ENCODE measurements around the gene ZNF280B. TPM values are rescaled to one million over a fixed set of nuclear protein-coding genes. Genes with fewer than 3 reads are reported as not detected.

ZNF280B gene
- total RNA-seq, 1 donor, result 1.1 TPM

DNA sequence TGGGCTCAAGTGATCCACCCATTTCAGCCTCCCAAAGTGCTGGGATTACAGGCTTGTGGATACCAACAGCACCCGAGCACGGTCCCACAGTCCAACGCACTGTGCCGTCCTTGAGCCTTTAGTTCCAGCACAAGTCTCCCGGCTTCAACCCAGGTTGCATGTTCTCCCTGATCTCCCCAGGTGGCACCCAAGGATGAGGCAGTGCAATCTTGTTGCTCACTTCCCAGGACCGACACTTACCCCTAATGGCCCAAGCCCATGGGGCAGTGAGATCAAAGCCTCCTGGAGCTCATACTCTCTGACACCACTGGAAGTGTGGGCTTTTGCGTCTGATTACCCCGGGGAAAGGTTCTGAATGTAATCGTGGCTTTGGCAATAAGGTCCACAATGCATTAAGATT, 47.1 kb upstream of the ZNF280B start:
- Histone ChIP-seq H3K36me3 (ENCODE audit: insufficient read depth, low read length) (no peaks in the 10 kb centered on the region), H3K4me3 (ENCODE audit: insufficient read depth, low read length) (no peak overlapping the region), H3K27me3 (ENCODE audit: insufficient read depth, low read length) (no peaks in the 10 kb centered on the region), H2AFZ (ENCODE audit: low read length) (no peak overlapping the region), H3K4me1 (ENCODE audit: insufficient read depth, low read length) (no peaks in the 10 kb centered on the region), H4K20me1 (ENCODE audit: insufficient read depth, low read length) (no peaks in the 10 kb centered on the region), H3K9me3 (ENCODE audit: low read depth, low read length) (no peaks in the 10 kb centered on the region), H3K27ac (ENCODE audit: low read depth, low read length) (no peak overlapping the region), H3K4me2 (ENCODE audit: insufficient read depth, low read length) (no peak overlapping the region), H3K79me2 (ENCODE audit: insufficient read depth, low read length) (no peaks in the 10 kb centered on the region)
- peak; percentile 58 for DNase-seq (ENCODE audit: insufficient read length, low spot score, missing footprints)
- TF ChIP-seq, protein P1, sequence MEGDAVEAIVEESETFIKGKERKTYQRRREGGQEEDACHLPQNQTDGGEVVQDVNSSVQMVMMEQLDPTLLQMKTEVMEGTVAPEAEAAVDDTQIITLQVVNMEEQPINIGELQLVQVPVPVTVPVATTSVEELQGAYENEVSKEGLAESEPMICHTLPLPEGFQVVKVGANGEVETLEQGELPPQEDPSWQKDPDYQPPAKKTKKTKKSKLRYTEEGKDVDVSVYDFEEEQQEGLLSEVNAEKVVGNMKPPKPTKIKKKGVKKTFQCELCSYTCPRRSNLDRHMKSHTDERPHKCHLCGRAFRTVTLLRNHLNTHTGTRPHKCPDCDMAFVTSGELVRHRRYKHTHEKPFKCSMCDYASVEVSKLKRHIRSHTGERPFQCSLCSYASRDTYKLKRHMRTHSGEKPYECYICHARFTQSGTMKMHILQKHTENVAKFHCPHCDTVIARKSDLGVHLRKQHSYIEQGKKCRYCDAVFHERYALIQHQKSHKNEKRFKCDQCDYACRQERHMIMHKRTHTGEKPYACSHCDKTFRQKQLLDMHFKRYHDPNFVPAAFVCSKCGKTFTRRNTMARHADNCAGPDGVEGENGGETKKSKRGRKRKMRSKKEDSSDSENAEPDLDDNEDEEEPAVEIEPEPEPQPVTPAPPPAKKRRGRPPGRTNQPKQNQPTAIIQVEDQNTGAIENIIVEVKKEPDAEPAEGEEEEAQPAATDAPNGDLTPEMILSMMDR (IDR thresholded peaks at IDR 0.05; ENCODE audit: extremely low read depth, low read depth, low read length), result no peak

DNA sequence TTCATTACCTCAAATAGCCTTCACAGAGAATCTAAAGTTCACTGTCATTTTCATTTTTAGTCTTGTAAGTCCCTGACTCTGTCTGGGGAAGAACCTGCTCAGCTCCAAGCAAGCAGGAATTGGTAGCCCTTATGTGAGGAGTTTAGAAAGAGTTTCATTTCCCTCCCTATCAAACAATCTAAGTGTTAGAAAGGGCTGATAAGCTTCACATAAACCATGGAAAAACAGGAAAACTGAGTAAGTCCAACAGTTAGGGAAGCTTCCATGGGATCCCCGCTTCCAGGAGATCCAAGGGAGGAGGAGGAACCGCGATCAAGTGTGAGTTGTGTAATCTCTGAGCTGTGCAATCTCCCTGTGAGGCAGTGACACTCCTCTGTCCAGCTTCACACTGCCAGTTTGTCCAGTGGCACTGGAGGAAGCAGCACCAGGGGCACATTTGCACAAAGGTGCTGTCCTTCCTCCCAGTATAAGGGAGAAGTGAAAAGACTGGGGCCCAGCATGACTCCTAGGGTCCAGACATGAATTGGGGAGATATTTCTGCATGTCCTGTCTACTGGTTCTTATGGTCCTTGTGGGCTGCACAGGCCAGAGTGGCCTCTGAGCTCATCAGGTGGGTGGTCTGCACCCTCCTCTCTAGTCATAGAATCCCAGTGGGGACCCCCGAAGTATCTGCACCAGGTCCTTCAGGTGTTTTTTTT, 46.2 kb upstream of the ZNF280B start:
- DNase-seq (ENCODE audit: insufficient read length, low spot score, missing footprints), result peak; percentile 73
- Histone ChIP-seq H3K79me2 (ENCODE audit: insufficient read depth, low read length) (no peaks in the 10 kb centered on the region), H3K27ac (ENCODE audit: low read depth, low read length) (no peak overlapping the region), H3K4me2 (ENCODE audit: insufficient read depth, low read length) (no peak overlapping the region), H2AFZ (ENCODE audit: low read length) (no peak overlapping the region), H3K9me3 (ENCODE audit: low read depth, low read length) (no peaks in the 10 kb centered on the region), H3K4me3 (ENCODE audit: insufficient read depth, low read length) (no peak overlapping the region), H3K4me1 (ENCODE audit: insufficient read depth, low read length) (no peaks in the 10 kb centered on the region), H4K20me1 (ENCODE audit: insufficient read depth, low read length) (no peaks in the 10 kb centered on the region), H3K27me3 (ENCODE audit: insufficient read depth, low read length) (no peaks in the 10 kb centered on the region), H3K36me3 (ENCODE audit: insufficient read depth, low read length) (no peaks in the 10 kb centered on the region)
- TF ChIP-seq, protein P1 (IDR thresholded peaks at IDR 0.05; ENCODE audit: extremely low read depth, low read depth, low read length), result no peak

DNA sequence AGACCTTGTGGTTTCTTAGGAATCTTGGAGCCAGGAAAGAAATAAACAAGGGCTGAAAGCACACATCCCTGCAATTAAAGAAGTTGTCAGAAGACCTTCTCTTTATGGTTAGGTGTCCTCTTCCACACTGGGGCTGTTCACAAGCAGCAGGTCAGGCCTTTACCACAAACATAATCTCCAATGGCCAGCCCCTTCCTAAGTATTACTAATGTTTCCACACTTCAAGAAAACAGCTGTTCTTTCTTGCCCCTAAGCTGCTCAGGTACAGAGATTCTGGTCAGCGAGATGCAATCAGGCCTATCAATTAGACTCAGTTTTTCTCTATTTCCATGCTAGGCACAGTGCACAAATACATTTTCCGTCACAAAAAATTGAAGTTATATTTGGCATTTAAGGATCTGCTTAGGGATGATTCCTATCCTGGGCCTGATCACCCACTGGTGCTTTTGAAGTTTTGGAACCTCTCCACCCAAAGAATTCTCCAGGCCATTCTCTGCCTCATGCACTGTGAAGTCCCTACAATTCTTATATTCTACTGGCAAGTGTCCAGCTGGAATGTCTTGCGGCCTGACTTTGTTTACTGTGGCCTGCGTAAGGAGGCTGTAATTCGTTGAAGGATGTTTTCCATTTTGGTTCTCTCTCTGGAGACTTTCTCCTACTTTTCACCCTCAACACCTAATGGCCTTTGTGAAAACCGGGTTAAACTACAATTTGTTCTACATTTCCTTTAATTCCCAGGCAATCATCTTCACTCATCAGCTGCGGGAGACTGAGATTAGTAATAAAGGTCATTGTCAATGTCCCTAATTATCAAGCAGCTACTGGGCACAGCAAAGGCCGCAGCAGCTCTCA, 45.4 kb upstream of the ZNF280B start:
- Histone ChIP-seq H3K27me3 (ENCODE audit: insufficient read depth, low read length) (no peaks in the 10 kb centered on the region), H2AFZ (ENCODE audit: low read length) (no peak overlapping the region), H3K27ac (ENCODE audit: low read depth, low read length) (no peak overlapping the region), H4K20me1 (ENCODE audit: insufficient read depth, low read length) (no peaks in the 10 kb centered on the region), H3K36me3 (ENCODE audit: insufficient read depth, low read length) (no peaks in the 10 kb centered on the region), H3K4me1 (ENCODE audit: insufficient read depth, low read length) (no peaks in the 10 kb centered on the region), H3K4me2 (ENCODE audit: insufficient read depth, low read length) (no peak overlapping the region), H3K9me3 (ENCODE audit: low read depth, low read length) (no peaks in the 10 kb centered on the region), H3K4me3 (ENCODE audit: insufficient read depth, low read length) (no peak overlapping the region), H3K79me2 (ENCODE audit: insufficient read depth, low read length) (no peaks in the 10 kb centered on the region)
- no peak for DNase-seq (ENCODE audit: insufficient read length, low spot score, missing footprints)
- TF ChIP-seq, protein P1 (IDR thresholded peaks at IDR 0.05; ENCODE audit: extremely low read depth, low read depth, low read length), result no peak

DNA sequence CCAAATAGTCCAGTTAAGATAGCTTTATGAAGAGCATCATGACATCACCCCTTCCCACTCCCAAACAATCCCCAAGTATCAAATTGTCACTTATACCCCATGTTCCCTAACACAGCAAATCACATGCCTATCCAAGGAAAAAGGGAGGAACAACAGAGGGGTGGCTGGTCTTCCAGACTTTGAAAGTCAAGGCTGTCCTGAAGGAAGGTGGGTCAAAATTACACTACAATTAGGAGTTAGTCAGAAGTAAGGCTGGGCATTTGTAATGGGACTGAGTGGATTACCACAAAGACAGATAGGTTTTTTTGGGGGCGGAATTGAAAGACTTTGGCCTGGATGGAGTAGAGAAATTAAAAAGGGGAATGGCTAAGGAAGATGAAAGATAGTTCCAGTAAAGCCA, 44.6 kb upstream of the ZNF280B start:
- Histone ChIP-seq H3K9me3 (ENCODE audit: low read depth, low read length) (no peaks in the 10 kb centered on the region), H3K4me2 (ENCODE audit: insufficient read depth, low read length) (no peak overlapping the region), H3K4me1 (ENCODE audit: insufficient read depth, low read length) (no peaks in the 10 kb centered on the region), H2AFZ (ENCODE audit: low read length) (no peak overlapping the region), H3K79me2 (ENCODE audit: insufficient read depth, low read length) (no peaks in the 10 kb centered on the region), H3K27me3 (ENCODE audit: insufficient read depth, low read length) (no peaks in the 10 kb centered on the region), H3K4me3 (ENCODE audit: insufficient read depth, low read length) (no peak overlapping the region), H4K20me1 (ENCODE audit: insufficient read depth, low read length) (no peaks in the 10 kb centered on the region), H3K27ac (ENCODE audit: low read depth, low read length) (no peak overlapping the region), H3K36me3 (ENCODE audit: insufficient read depth, low read length) (no peaks in the 10 kb centered on the region)
- DNase-seq (ENCODE audit: insufficient read length, low spot score, missing footprints), result no peak
- TF ChIP-seq, protein P1 (IDR thresholded peaks at IDR 0.05; ENCODE audit: extremely low read depth, low read depth, low read length), result no peak
